Panc1 (cell line): ENCODE data around the gene GPR31. TPM values are rescaled to one million over a fixed set of nuclear protein-coding genes. Genes with fewer than 3 reads are reported as not detected.

ENCODE experiments used
- ATAC-seq: fragments of 200-7000 bp; cut with Tn5 transposase; 2 replicates; pipeline ENCODE4 v1.9.1; 2020; ENCODE audit warnings: mild to moderate bottlenecking, moderate library complexity
- BruUV-seq: library from RNA; stranded (reverse); fragments of 400-500 nt; replicated peaks from 2 replicates; lab custom pipeline; 2021; lab: Mats Ljungman, UMichigan
- CTCF ChIA-PET: fragments of 300-600 bp; sonication (Branson Sonifier 250); formaldehyde crosslinking; loops from one replicate; lab custom pipeline; 2022; ENCODE audit warnings: antibody characterized with exemption; lab: Charles Lee
- POLR2A ChIA-PET: fragments of 300-600 bp; sonication (Branson Sonifier 250); formaldehyde crosslinking; loops from one replicate; lab custom pipeline; 2022; ENCODE audit warnings: antibody characterized with exemption; lab: Charles Lee
- DNase-seq: peaks from one replicate; pipeline ENCODE4 v3.0.0-alpha.2; 2010; ENCODE audit warnings: low read depth, low spot score
- H3K27ac ChIP-seq: 2 replicates; pipeline ENCODE4 v1.5.1; 2011; ENCODE audit warnings: mild to moderate bottlenecking, low read length, inconsistent platforms
- H3K27me3 ChIP-seq: fragments of 200-500 bp; sonication (Bioruptor generic); 2 replicates; pipeline ENCODE4 v1.6.0; 2014; ENCODE audit warnings: low read length, inconsistent platforms; ENCODE audit not compliant: control insufficient read depth, insufficient read depth
- H3K36me3 ChIP-seq: fragments of 200-500 bp; sonication (Bioruptor generic); 2 replicates; pipeline ENCODE4 v1.5.1; 2014; ENCODE audit warnings: inconsistent platforms, mild to moderate bottlenecking, low read length, moderate library complexity; ENCODE audit not compliant: control insufficient read depth, insufficient read depth
- H3K4me1 ChIP-seq: 2 replicates; pipeline ENCODE4 v1.5.1; 2011; ENCODE audit warnings: inconsistent platforms, mild to moderate bottlenecking, low read length, moderate library complexity; ENCODE audit not compliant: control insufficient read depth, insufficient read depth
- H3K4me3 ChIP-seq, 2 experiments: 2 replicates each; pipeline ENCODE4 v1.5.1; 2011 to 2012; ENCODE audit warnings: low read depth in 2 of 2, low read length in 2 of 2, mild to moderate bottlenecking in 2 of 2, inconsistent platforms in 1 of 2, moderate library complexity in 1 of 2
- H3K9me3 ChIP-seq: fragments of 200-500 bp; sonication (Bioruptor generic); 2 replicates; pipeline ENCODE4 v1.5.1; 2014; ENCODE audit warnings: low read depth, mild to moderate bottlenecking, inconsistent platforms, low read length, moderate library complexity; ENCODE audit not compliant: control insufficient read depth, insufficient read depth
- CTCF ChIP-seq: fragments of 450-650 bp; IDR thresholded peaks from 2 replicates; pipeline ENCODE4 v1.5.1; 2017; ENCODE audit warnings: mild to moderate bottlenecking
- POLR2AphosphoS5 ChIP-seq: IDR thresholded peaks from 2 replicates; pipeline ENCODE4 v1.6.1; 2012; ENCODE audit warnings: mild to moderate bottlenecking, low read depth, low read length, moderate library complexity
- SIN3A ChIP-seq: IDR thresholded peaks from 2 replicates; pipeline ENCODE4 v1.6.1; 2012; ENCODE audit warnings: low read depth, mild to moderate bottlenecking, low read length, moderate library complexity, borderline replicate concordance; ENCODE audit not compliant: insufficient read depth
- TCF7L2 ChIP-seq: IDR thresholded peaks from 2 replicates; pipeline ENCODE4 v1.6.1; 2011; ENCODE audit warnings: mild to moderate bottlenecking, low read depth, low read length, inconsistent platforms
- in situ Hi-C: cut with HindIII; loops from 2 replicates; pipeline ENCODE4 v1.10.0; 2016; ENCODE audit warnings: low sequenced_read_pairs, low pct_unique_long_range_greater_than_20kb
- intact Hi-C: fragments of 100-400 bp; cut with micrococcal nuclease; formaldehyde crosslinking; loops from one replicate; pipeline ENCODE4 v1.10.0; 2022; ENCODE audit not compliant: unreplicated experiment
- total RNA-seq: library from RNA; stranded (reverse); gene quantifications from one replicate; pipeline ENCODE4 v1.2.1, GENCODE V29; 2021; ENCODE audit not compliant: unreplicated experiment
- TF ChIP-seq, protein P1 (sequence below), 2 experiments: IDR thresholded peaks; 2 replicates each; pipeline ENCODE4 v1.6.1; 2011 to 2012; ENCODE audit warnings: low read depth in 2 of 2, control low read depth in 1 of 2, low read length in 1 of 2, mild to moderate bottlenecking in 1 of 2, moderate library complexity in 1 of 2; ENCODE audit not compliant: insufficient read depth in 1 of 2

Gene GPR31
- total RNA-seq, 1 experiment from 2014 or later, result not detected

DNA sequence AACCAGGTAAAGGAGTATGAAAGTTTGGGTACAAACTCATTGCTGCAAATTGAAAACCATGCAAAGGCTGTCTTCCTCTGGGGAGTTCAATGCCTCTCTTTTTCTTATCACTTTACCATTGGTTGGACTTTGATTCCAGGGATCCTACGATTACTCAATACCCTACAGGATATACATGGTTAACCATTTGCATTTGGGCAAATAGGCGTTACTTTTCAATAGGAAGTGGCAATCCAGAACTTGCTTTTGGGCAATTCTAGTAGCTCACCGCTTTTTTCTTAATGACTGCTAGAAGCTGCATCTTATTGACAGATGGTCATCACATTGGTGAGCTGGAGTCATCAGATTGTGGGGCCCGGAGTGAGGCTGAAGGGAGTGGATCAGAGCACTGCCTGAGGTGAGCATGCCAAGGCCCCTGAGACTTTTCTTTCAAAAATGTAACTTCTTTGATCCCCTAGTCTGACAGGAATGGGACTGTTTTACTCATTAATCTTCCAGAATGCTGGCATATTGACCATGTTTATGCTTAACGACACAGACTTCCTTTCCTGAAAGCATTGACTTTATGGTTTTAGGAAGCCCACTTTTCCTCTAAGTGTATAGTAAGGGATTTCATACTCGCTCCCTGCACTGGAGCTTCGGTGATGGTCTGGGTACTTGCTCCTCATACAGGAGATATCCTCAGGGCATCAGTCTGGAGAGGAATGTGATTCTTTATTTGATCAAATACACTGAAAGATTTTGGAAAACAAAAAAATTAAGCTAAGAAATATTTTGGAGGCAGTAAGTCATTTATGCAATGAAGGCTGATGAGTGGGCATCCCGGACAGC, 34.7 kb downstream of the GPR31 start, which contains the start of gene CCR6:
TSS of gene CCR6 (plus strand) at position 270 of the 831 bp plus-strand sequence. CDS start 13,039 bp downstream, outside the sequence.
- Histone ChIP-seq H3K9me3 (0 out of 2 replicates have a peak, but pooled peaks cover 3% of the 10 kb centered on the region), H3K4me1 (no peaks in the 10 kb centered on the region), H3K36me3 (no peaks in the 10 kb centered on the region), H3K4me3 (no peak within 1 kb of the TSS), H3K27ac (no peak within 1 kb of the TSS), H3K27me3 (peaks cover 12% of the 10 kb centered on the region)
- DNase-seq, result no peak
- POLR2A ChIA-PET, result no interaction called here
- intact Hi-C loops (no loop called here), in situ Hi-C loops (no loop called here)
- TF ChIP-seq CTCF (no peak), POLR2AphosphoS5 (no peak), SIN3A (no peak), TCF7L2 (no peak)
- TF ChIP-seq, protein P1, sequence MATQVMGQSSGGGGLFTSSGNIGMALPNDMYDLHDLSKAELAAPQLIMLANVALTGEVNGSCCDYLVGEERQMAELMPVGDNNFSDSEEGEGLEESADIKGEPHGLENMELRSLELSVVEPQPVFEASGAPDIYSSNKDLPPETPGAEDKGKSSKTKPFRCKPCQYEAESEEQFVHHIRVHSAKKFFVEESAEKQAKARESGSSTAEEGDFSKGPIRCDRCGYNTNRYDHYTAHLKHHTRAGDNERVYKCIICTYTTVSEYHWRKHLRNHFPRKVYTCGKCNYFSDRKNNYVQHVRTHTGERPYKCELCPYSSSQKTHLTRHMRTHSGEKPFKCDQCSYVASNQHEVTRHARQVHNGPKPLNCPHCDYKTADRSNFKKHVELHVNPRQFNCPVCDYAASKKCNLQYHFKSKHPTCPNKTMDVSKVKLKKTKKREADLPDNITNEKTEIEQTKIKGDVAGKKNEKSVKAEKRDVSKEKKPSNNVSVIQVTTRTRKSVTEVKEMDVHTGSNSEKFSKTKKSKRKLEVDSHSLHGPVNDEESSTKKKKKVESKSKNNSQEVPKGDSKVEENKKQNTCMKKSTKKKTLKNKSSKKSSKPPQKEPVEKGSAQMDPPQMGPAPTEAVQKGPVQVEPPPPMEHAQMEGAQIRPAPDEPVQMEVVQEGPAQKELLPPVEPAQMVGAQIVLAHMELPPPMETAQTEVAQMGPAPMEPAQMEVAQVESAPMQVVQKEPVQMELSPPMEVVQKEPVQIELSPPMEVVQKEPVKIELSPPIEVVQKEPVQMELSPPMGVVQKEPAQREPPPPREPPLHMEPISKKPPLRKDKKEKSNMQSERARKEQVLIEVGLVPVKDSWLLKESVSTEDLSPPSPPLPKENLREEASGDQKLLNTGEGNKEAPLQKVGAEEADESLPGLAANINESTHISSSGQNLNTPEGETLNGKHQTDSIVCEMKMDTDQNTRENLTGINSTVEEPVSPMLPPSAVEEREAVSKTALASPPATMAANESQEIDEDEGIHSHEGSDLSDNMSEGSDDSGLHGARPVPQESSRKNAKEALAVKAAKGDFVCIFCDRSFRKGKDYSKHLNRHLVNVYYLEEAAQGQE (IDR thresholded peaks at IDR 0.05; ENCODE audit: insufficient read depth in 1 of 2, low read depth in 2 of 2, low read length in 1 of 2), result no peak
- no peak for ATAC-seq
- no TSS peak for BruUV-seq
- CTCF ChIA-PET, result interaction anchor here (0.6 to 1.4 kb wide), 3 partner anchors 19 to 133 kb away, joined by 3 to 7 read pairs (median 4); no protein-coding TSS in a partner anchor

DNA sequence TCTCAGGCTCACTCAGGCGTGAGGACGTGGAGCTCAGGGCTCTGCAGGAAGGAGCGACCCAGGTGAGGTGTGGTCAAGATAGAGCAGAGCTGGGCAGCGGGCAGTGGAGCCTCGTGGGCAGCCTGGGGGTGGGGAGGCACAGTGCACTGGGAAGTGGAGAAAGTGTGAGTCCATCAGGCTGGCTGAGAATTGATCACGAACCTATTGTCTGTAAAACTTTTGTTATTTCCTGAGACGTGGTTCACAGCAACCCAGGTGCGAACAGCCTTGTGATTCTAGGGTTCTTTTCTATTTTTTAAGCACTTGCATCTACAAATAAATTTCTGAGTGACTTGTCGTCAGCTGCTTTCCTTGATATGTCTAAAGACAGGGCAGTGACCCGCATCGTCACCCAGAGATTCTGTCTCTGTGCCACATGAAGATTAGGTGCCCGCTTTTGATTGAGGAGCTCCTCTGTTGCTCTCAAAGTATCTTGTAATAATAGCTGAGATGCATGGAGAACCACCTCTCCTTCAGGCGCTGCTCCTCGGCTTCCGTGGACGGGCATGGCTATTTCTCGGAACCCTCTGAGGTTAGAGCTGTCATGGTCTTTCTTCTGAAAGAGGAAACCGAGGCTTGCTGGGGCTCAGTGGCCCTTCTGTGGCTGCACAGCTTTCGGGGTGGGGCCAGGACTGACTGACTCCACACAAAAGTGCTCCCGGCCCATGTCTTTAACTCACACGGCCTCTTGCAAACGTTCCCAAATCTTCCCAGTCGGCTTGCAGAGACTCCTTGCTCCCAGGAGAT, 35.5 kb downstream of the GPR31 start:
- TF ChIP-seq POLR2AphosphoS5 (no peak), SIN3A (no peak), CTCF (no peak), TCF7L2 (no peak)
- TF ChIP-seq, protein P1 (IDR thresholded peaks at IDR 0.05; ENCODE audit: insufficient read depth in 1 of 2, low read depth in 2 of 2, low read length in 1 of 2), result no peak
- ChIA-PET CTCF (interaction anchor here (0.6 to 0.9 kb wide), 2 partner anchors 108 to 132 kb away, joined by 3 to 7 read pairs; no protein-coding TSS in a partner anchor), POLR2A (no interaction called here)
- H3K4me3 ChIP-seq, result no peak overlapping the region
- peaks cover 12% of the 10 kb centered on the region for H3K27me3 ChIP-seq
- no peak overlapping the region for H3K27ac ChIP-seq
- no peaks in the 10 kb centered on the region for H3K4me1 ChIP-seq
- DNase-seq, result no peak
- intact Hi-C loops, result no loop called here
- H3K36me3 ChIP-seq, result no peaks in the 10 kb centered on the region
- no peak for ATAC-seq
- 0 out of 2 replicates have a peak, but pooled peaks cover 3% of the 10 kb centered on the region for H3K9me3 ChIP-seq
- no TSS peak for BruUV-seq
- in situ Hi-C loops, result no loop called here
